PC-3 (cell line): ENCODE data around the gene LHX2. TPM values are rescaled to one million over a fixed set of nuclear protein-coding genes. Genes with fewer than 3 reads are reported as not detected.

Experiments used
- ATAC-seq: fragments of 200-7000 bp; cut with Tn5 transposase; 2 replicates; pipeline ENCODE4 v1.9.1; 2020; ENCODE audit warnings: mild to moderate bottlenecking, moderate library complexity
- BruUV-seq: library from RNA; stranded (reverse); fragments of 400-500 nt; replicated peaks from 2 replicates; lab custom pipeline; 2021; lab: Mats Ljungman, UMichigan
- CTCF ChIA-PET: fragments of 300-600 bp; sonication (Branson Sonifier 250); formaldehyde crosslinking; loops from one replicate; lab custom pipeline; 2022; ENCODE audit warnings: antibody characterized with exemption; lab: Charles Lee
- POLR2A ChIA-PET: fragments of 300-600 bp; sonication (Branson Sonifier 250); formaldehyde crosslinking; loops from one replicate; lab custom pipeline; 2022; ENCODE audit warnings: antibody characterized with exemption; ENCODE audit not compliant: unreplicated experiment; lab: Charles Lee
- DNase-seq: peaks from one replicate; pipeline ENCODE4 v3.0.0-alpha.2; 2015
- H2AFZ ChIP-seq: fragments of 300-600 bp; sonication (generic); 2 replicates; pipeline ENCODE4 v1.6.0; 2016; ENCODE audit warnings: antibody characterized with exemption, low read length
- H3F3A ChIP-seq: fragments of 300-600 bp; sonication (generic); one replicate; pipeline ENCODE4 v1.6.0; 2017; ENCODE audit warnings: antibody characterized with exemption, low read length, control low read depth, mild to moderate bottlenecking; ENCODE audit not compliant: unreplicated experiment
- H3K27ac ChIP-seq: fragments of 300-600 bp; sonication (generic); 2 replicates; pipeline ENCODE4 v1.5.1; 2016; ENCODE audit warnings: mild to moderate bottlenecking, low read length
- H3K27me3 ChIP-seq: fragments of 300-600 bp; sonication (generic); 2 replicates; pipeline ENCODE4 v1.6.1; 2016; ENCODE audit warnings: low read length, mixed read lengths
- H3K36me3 ChIP-seq: fragments of 300-600 bp; sonication (generic); 2 replicates; pipeline ENCODE4 v1.6.1; 2016; ENCODE audit warnings: low read depth, mixed run types, low read length, mixed read lengths
- H3K4me1 ChIP-seq: fragments of 300-600 bp; sonication (generic); 2 replicates; pipeline ENCODE4 v1.5.1; 2016; ENCODE audit warnings: low read length; ENCODE audit not compliant: insufficient read depth
- H3K4me2 ChIP-seq: fragments of 300-600 bp; sonication (generic); 2 replicates; pipeline ENCODE4 v1.6.0; 2016; ENCODE audit warnings: low read length
- H3K4me3 ChIP-seq: fragments of 300-600 bp; sonication (generic); 2 replicates; pipeline ENCODE4 v1.5.1; 2016; ENCODE audit warnings: mild to moderate bottlenecking, low read length, mixed read lengths
- H3K79me2 ChIP-seq: fragments of 300-600 bp; sonication (generic); 2 replicates; pipeline ENCODE4 v1.6.1; 2017; ENCODE audit warnings: low read length, mixed read lengths
- H3K9ac ChIP-seq: fragments of 300-600 bp; sonication (generic); 2 replicates; pipeline ENCODE4 v1.6.0; 2016; ENCODE audit warnings: mild to moderate bottlenecking, low read length
- H3K9me2 ChIP-seq: fragments of 300-600 bp; sonication (generic); replicated peaks from 2 replicates; pipeline ENCODE4 v1.6.1; 2016; ENCODE audit warnings: mixed run types, low read length, mixed read lengths
- H3K9me3 ChIP-seq: fragments of 300-600 bp; sonication (generic); 2 replicates; pipeline ENCODE4 v1.6.1; 2016; ENCODE audit warnings: low read length, mixed read lengths
- H4K20me1 ChIP-seq: fragments of 300-600 bp; sonication (generic); 2 replicates; pipeline ENCODE4 v1.6.1; 2016; ENCODE audit warnings: low read length, mixed read lengths
- EZH2 ChIP-seq: fragments of 300-600 bp; sonication (generic); IDR thresholded peaks from one replicate; pipeline ENCODE4 v1.6.1; 2017; ENCODE audit warnings: antibody characterized with exemption, mild to moderate bottlenecking, low read length; ENCODE audit not compliant: unreplicated experiment
- EZH2phosphoT487 ChIP-seq: fragments of 300-600 bp; sonication (generic); IDR thresholded peaks from 2 replicates; pipeline ENCODE4 v1.6.1; 2018; ENCODE audit warnings: mild to moderate bottlenecking, antibody characterized with exemption, low read length, borderline replicate concordance
- intact Hi-C: fragments of 100-400 bp; cut with micrococcal nuclease; formaldehyde crosslinking; loops from 2 replicates; pipeline ENCODE4 v1.9.0; 2023
- total RNA-seq: library from RNA; depleted of rRNA; stranded (reverse); fragments of >200 nt; gene quantifications from 2 replicates; pipeline ENCODE4 v1.2.3, GENCODE V29; 2014
- TF ChIP-seq, protein P1 (sequence below): fragments of 300-600 bp; sonication (generic); conservative IDR thresholded peaks from 2 replicates; pipeline ENCODE4 v1.5.1; 2017; ENCODE audit warnings: antibody characterized with exemption, low read depth, mild to moderate bottlenecking, low read length

LHX2 gene
- total RNA-seq, 1 experiment from 2014 or later = 1.1 TPM

DNA sequence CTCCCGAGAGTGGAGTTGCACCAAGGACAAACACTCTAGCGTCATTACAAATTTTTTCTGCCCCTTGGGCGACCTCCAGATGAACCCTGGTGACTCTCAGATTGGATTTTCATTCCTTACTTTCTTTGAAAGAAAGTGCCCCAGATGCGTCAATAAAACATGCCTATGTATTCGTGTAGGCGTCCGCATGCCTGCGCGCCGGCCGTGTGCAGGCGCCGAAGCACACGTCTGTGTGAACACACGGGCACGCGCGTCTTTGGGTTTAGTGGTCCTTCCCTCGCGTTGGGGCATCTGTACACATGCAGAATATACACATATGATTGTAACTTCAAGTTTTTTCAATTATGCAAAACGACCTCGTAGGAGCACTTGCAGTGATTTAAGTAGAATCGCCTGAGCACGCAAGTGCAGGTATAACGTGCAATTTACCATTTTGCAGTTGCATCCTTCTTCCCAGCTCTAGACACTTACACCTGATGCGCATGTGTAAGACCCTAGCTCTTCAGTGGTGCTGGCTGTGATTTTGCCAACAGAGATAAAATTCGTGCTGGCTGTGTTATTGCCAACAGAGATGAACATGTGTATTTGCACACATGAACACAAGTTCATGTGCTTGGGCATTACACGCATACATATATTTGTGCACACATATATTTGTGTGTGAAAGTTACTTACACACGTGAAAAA lies 1.9 kb upstream of the LHX2 start:
- Histone ChIP-seq H3K9me2 (no peaks in the 10 kb centered on the region), H2AFZ (no peak overlapping the region), H3K36me3 (no peaks in the 10 kb centered on the region), H3K4me2 (no peak overlapping the region), H3K27me3 (peaks cover 63% of the 10 kb centered on the region), H3K9me3 (no peaks in the 10 kb centered on the region), H3K4me3 (no peak overlapping the region), H3F3A (no peaks in the 10 kb centered on the region), H4K20me1 (no peaks in the 10 kb centered on the region), H3K4me1 (peaks cover 14% of the 10 kb centered on the region; the same call in 1 of the 2 replicates), H3K27ac (no peak overlapping the region), H3K79me2 (no peaks in the 10 kb centered on the region), H3K9ac (no peak overlapping the region)
- ChIA-PET CTCF (no interaction called here), POLR2A (no interaction called here)
- intact Hi-C loops = loop anchor here (10.0 kb wide), 2 partner anchors 75 to 465 kb away; partner anchors contain the start of gene DENND1A
- DNase-seq (no peak), ATAC-seq (no peak)
- TF ChIP-seq EZH2 (no peak), EZH2phosphoT487 (no peak)
- TF ChIP-seq, protein P1, sequence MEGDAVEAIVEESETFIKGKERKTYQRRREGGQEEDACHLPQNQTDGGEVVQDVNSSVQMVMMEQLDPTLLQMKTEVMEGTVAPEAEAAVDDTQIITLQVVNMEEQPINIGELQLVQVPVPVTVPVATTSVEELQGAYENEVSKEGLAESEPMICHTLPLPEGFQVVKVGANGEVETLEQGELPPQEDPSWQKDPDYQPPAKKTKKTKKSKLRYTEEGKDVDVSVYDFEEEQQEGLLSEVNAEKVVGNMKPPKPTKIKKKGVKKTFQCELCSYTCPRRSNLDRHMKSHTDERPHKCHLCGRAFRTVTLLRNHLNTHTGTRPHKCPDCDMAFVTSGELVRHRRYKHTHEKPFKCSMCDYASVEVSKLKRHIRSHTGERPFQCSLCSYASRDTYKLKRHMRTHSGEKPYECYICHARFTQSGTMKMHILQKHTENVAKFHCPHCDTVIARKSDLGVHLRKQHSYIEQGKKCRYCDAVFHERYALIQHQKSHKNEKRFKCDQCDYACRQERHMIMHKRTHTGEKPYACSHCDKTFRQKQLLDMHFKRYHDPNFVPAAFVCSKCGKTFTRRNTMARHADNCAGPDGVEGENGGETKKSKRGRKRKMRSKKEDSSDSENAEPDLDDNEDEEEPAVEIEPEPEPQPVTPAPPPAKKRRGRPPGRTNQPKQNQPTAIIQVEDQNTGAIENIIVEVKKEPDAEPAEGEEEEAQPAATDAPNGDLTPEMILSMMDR = no peak
- no TSS peak for BruUV-seq

DNA sequence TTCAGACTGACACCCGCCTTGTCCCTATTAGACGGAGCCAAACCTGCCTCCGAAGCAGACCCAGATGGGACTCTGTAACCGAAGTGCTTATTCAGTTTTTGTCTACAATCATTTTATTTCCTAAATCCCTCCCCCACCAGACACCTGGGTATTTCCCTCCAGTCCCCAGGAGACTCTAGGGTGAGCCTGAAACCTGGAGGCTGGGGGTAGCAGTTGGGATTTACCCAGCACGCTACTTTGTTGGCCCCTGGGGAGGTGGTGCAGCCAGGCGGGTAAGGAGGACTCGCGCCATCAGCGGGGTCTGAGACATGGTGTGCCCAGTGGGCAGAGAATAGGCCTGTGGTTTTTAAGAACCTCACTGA lies 1.3 kb upstream of the LHX2 start:
- no peaks in the 10 kb centered on the region for H4K20me1 ChIP-seq
- peak overlapping the region; percentile 79; the same call in 1 of the 2 replicates for H3K4me2 ChIP-seq
- H2AFZ ChIP-seq = no peak overlapping the region
- H3K9ac ChIP-seq = no peak overlapping the region
- H3K4me3 ChIP-seq = no peak overlapping the region
- no peaks in the 10 kb centered on the region for H3F3A ChIP-seq
- no peaks in the 10 kb centered on the region for H3K9me3 ChIP-seq
- no peaks in the 10 kb centered on the region for H3K79me2 ChIP-seq
- TF ChIP-seq, protein P1 = no peak
- TF ChIP-seq EZH2phosphoT487 (no peak), EZH2 (no peak)
- H3K4me1 ChIP-seq = peaks cover 14% of the 10 kb centered on the region; the same call in 1 of the 2 replicates
- ChIA-PET CTCF (interaction anchor here (0.5 to 0.7 kb wide), 2 partner anchors 30 to 40 kb away, joined by 3 to 7 read pairs; no protein-coding TSS in a partner anchor), POLR2A (no interaction called here)
- DNase-seq (no peak), ATAC-seq (no peak)
- no TSS peak for BruUV-seq
- H3K9me2 ChIP-seq = no peaks in the 10 kb centered on the region
- intact Hi-C loops = loop anchor here (10.0 kb wide), 1 partner anchor 465 kb away; no protein-coding TSS in a partner anchor
- H3K27me3 ChIP-seq = peaks cover 57% of the 10 kb centered on the region
- H3K27ac ChIP-seq = no peak overlapping the region
- H3K36me3 ChIP-seq = no peaks in the 10 kb centered on the region
